GM19328 (cell line): ENCODE data around the gene COPZ1.
"Not testable (repeated sequence)": the region's sequence is repeated elsewhere in the genome, so short reads cannot be mapped to it uniquely, and the experiment has no call there.

ENCODE experiments used
- ATAC-seq: cut with Tn5 transposase; IDR thresholded peaks from one replicate; pipeline ENCODE4 v1.9.1; 2021; ENCODE audit warnings: mild to moderate bottlenecking, moderate library complexity; ENCODE audit not compliant: unreplicated experiment

The COPZ1 gene

DNA sequence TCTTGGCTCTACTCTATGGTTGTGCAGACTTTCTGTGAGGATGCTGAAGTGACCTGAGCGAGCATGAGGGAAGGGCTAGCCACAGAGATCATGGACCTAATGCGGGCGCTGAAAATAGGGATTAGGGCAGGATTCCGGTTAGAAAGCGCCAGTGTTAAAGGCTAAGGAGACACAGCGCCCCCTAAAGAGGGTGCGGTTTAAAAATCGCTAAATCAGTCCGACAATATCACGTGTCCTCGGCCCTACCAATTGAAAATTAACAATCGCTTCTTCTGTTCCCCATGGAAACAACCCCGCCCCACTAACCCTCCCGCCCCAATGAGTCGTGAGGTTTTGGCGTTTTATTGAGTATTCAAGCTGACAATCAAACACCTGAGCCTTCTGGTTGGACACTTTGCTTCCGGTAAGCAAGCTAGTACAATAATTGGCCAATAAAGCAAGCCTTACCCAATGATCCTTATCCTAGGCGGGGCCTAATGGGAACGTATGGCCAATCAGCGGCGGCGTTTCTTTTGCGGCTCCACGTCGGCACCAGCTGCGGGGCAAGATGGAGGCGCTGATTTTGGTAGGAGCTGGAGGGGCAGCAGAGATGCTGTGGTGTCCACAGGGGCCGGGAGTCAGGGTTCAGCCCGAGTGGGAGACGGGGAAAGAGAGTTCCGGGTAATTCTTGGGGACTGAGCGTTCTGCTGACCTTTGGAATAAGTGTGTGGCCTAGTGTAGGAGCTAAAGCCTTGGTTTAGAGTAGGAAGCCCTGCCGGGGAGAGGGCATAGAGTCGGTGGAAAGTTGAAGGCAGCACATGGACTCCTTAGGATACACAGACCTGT is at the start of gene COPZ1:
TSS of gene COPZ1 (plus strand) at position 515 of the 825 bp plus-strand sequence. CDS start at position 548, 33 bp downstream.
- peak; percentile 99 for ATAC-seq

GRCh38 chr12:54276368-54276767 is 48.6 kb upstream of the COPZ1 start:
- ATAC-seq, result no peak

- ATAC-seq, result no peak
These were observed 47.1 kb upstream of the COPZ1 start for GRCh38 chr12:54277823-54278276.

DNA sequence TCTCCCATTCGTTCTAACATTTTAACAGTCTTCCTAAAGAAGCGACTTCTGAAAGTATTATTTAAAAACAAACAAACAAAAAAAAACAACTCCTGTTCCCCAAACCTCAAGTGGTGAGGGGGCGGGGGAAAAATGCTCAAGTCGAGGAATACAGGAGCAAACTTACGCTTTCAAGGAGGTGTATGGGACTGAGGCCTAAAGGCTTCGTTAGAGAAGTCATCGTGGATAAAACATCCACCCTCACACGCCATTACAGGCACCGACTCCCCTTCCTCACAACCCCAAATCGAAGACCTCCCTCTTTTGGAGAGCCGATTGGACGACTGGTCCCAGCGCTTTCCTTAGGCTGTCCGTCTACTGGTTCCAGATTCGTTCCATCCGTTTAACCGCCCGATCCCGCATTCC is 45.7 kb upstream of the COPZ1 start:
- ATAC-seq, result no peak

DNA sequence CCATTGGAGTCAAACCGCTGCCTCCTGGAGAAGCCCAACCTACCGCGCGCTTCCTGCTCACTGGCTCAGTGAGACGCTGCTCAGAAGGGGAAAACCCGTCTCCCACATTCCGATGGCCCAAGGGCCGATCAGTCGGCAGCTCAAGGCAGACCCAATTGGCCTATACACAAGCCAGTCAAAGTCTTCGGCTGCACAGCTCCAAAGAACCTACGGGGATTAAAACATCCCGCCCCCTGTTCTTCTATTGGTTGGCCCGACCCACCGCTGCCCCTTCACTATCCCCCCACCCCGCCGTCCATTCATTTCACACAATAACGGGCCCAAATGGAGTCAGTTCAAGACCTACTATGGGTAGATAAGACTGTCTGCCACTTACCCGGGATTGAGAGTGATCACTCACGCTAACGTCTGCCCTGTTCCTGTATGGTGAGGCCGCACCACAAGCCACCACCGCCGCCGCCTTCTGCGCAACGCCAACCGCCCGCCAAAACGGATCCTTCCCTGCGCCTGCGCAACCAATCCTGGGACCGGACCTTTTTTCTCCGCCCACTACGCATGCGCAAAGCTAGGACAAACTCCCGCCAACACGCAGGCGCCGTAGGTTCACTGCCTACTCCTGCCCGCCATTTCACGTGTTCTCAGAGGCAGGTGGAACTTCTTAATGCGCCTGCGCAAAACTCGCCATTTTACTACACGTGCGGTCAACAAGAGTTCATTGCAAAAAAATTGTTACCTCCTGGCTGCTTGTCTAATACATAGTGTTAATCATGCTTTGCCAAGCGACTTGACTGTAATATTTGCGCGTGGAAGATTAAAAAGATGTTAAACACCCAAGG is 45.1 kb upstream of the COPZ1 start, which contains the start of gene CBX5:
TSS of gene CBX5 (minus strand) at position 491 of the 836 bp plus-strand sequence. CDS start 22,472 bp downstream, outside the sequence.
- peak; percentile 64 for ATAC-seq

DNA sequence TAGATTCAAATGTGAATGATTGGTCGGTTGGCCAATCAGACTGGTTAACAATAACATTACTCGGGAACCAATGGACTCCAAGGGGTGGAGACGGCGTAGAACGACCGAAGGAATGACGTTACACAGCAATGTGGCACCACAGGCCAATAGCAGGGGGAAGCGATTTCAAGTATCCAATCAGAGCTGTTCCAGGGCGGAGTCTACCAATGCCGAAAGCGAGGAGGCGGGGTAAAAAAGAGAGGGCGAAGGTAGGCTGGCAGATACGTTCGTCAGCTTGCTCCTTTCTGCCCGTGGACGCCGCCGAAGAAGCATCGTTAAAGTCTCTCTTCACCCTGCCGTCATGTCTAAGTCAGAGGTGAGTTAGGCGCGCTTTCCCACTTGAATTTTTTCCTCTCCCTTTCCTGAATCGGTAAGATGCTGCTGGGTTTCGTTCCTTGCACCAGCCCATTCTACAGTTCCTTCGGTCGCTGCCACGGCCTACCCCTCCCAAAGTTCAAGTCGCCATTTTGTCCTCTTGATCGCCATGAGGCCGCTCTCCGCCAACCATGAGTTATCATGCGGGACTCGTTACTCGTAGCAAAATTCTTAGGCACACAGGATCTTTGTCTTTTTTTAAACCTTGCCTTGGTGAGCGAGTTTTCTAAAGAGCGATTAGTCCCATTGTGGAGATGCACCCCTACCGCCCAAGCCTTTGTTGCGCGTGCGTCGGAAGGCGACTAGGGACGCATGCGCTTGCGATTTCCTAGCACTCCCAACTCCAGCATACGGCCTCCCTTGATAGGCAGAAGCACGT is 44.3 kb upstream of the COPZ1 start, which contains the start of gene HNRNPA1:
TSS of gene HNRNPA1 (plus strand) at position 259 of the 793 bp plus-strand sequence. CDS start at position 341, 82 bp downstream.
- ATAC-seq, result peak; percentile 84

- not testable (repeated sequence) for ATAC-seq
These were observed 43.7 kb upstream of the COPZ1 start for GRCh38 chr12:54281261-54281638.

DNA sequence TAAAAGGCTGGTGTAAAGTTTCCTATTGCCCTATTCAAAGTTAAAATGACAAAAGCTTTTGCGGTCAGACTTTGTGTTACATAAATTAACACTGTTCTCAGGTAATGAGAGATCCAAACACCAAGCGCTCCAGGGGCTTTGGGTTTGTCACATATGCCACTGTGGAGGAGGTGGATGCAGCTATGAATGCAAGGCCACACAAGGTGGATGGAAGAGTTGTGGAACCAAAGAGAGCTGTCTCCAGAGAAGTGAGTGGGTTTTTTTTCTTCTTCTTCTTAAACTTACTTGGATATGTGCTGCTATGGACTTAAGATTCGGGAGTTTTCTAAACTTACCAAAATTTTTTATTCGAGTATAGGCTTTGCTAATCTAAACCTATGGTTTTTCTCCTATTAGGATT is 43.2 kb upstream of the COPZ1 start:
- ATAC-seq, result not testable (repeated sequence)

- ATAC-seq, result no peak
These were observed 41.9 kb upstream of the COPZ1 start for GRCh38 chr12:54282949-54283593.

- not testable (repeated sequence) for ATAC-seq
These were observed 40.7 kb upstream of the COPZ1 start for GRCh38 chr12:54284070-54284780.

DNA sequence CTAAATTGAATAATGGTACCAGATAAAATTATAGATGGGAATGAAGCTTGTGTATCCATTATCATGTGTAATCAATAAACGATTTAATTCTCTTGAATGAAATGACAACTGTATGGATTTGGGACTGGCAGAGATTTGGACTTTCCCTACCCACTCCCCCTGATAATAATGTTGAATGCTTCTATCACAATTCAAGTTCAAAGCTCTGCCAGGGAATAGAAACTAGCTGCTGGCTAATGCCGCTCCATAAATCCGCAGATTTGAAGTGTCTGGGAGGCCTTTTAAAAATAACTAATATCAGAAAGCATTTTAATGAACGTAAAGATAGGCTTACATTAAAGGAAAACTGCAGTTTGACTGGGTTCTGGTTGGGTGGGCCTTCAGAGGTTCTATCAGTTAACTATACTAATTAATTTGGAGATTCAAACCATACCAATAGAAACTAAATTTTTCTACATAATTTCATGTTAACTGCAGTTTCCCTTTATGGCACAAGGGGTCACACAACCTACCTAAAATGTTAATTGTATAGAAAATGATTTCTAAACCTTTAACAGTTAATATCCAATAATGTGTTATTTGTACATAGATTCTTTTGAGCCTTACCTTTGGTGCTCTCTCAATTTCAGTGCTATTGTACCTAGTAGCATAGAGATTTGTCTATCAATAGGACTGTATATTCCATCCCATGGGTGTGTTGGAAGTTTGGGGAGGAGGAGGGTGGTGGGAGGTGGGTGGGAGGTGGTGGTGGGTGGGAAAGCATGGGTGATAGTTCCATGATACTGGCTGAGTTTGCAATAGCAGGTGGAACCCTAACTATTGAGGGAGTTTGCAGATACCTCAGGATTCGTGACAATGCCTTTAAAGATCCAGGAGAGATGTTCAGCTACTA is 39.5 kb upstream of the COPZ1 start:
- no peak for ATAC-seq

DNA sequence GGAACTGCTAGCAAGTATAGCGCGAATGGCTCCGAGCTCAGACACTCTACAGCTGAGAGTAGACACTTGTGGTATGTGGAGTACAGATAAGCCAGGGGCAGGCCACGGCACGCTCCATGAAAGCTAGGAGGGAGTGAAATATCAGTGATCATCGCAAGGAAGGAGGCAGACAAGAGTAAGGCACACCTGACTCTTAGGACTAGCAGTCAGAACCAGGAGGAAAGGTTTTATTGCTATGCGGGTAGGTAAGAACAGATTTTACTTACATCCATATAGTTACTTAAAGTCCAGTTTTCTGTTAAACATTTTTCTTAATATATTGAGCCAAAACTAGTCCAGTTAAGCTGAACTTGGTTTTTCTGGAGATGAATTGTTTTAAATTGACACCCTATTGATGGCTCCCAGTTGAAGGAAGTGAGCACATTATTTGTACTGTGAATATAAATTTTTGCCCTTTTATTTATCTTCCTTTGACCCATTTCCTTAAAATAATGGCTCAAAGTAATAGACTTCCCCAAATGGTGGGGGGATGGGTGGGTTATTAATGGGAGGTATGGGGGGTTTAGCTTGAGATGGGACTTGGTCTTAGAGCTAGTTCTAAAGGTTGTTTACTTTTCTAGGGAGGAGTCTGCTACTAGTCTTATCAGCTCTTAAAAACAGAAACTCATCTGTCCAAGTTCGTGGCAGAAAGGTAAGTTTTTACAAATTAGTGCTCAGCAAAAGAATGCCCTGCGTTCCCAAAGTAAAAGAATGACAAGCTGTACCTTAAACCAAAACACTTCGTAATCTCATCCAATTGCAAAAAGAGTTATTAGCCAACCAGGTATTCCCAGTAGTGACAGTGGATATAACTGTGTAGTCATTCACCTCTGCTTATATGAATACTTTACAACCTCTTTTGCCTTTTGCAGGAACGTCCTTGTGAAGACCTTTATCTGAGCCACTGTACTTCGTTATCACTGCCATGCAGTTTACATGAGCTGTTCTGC is 38.6 kb upstream of the COPZ1 start:
- no peak for ATAC-seq

DNA sequence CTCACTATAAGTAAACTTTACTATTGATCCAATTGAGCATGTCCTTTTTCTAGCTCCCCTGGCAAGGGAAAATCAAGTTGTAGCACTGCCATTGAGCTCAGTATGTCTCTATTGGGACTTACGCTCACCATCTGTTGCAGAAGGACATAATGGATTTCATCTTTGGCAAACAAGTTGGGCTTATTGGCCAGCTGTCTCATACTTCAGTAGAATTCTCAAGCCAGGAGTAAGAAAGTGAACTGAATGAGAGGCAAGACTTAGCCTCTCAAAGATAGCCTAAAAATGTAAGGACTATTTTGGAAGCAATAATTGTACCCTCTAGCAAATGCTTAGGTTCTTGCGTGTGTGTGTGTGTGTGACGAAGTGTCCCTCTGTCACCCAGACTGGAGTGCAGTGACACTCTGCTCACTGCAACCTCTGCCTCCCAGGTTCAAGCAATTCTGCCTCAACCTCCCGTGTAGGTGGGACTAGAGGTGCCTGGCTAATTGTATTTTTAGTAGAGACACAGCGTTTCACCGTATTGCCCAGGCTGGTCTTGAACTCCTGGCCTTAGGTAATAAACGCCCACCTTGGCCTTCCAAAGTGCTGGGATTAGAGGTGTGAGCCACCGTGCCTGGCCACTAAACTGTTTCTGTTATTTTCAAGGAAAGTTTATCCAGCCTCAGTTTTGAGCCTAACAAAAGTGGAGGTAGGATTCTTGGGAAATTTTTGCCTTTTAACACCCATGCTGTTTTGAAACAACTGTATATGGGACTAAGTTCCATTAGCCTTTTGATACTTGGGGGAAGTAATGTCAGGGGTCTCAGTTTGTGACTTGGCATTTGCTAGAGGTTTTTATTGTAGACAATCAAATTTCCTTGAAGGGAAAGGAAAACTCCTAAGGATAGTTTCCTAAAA is 37.4 kb upstream of the COPZ1 start:
- no peak for ATAC-seq

DNA sequence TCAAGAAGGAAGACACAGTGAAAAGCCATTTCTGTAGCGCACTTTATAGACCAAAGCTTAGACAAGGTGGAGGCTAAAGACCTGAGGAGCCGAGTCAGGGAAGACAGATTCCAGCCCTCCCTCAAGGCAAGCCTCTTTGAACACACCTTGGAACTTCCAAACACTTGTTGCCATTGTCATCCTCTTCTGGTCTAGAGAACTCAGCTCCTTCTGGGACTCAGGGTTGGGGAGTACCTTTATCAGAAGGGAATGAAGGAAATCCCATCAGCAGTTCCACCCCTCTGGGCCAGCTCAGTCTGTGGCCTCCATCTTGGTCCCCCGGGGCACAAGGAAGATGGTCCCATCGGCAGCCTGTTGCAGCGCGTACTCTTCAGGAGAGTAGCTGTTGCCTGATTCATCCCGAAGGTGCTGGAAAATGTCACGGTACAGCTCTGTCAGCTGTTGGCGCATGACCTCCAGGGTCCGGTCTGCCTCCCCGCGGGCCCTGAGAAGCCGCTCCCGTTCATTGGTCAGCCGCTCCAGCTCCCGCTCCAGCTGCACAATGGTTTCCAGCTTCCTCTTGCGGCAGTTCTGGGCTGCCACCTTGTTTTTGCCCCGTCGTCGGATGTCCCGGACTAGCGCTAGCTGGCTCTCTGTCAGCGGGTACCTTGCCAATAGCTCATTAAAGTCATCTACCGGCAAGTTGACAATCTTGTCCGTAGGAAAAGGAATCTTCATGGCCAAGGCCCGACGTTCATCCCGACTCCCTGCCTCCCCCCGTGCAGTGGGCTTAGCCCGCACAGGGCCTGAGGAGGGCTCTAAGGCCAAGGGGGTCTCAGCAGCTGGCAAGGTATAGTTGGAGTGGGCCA is 32.6 kb upstream of the COPZ1 start:
- no peak for ATAC-seq

DNA sequence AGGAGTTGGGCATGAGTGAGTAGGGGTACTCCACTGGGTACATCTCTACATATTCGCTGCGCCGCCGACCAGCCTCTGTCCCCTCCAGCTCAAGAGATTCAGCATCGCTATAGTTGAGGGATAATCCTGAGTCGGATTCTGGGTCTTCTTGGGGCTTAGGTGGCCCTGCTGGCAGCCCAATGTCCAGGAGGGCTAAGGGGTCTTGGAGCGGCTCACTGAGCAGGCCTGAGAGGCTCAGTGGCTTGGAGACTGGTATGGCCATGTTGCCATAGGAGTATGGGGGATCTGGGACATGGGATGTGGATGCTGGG is 32.0 kb upstream of the COPZ1 start:
- ATAC-seq, result no peak
